HEK293T (cell line): Measurements from ENCODE around the gene SH3BP5.

Experiments
- CTCF ChIA-PET: fragments of 350-600 bp; formaldehyde crosslinking; extraction: SDS; loops from one replicate; lab custom pipeline; 2021; ENCODE audit warnings: antibody characterized with exemption, inconsistent platforms; lab: Yijun Ruan, JAX
- POLR2A ChIA-PET: fragments of 350-600 bp; formaldehyde crosslinking; extraction: SDS; loops from one replicate; lab custom pipeline; 2020; ENCODE audit warnings: antibody characterized with exemption, inconsistent platforms; lab: Yijun Ruan, JAX
- DNase-seq: peaks from one replicate; pipeline ENCODE4 v3.0.0; 2012; ENCODE audit warnings: mixed read lengths; ENCODE audit errors: extremely low spot score
- ARNT ChIP-seq: fragments of 450-650 bp; IDR thresholded peaks from 2 replicates; pipeline ENCODE4 v1.6.1; 2017; ENCODE audit warnings: mild to moderate bottlenecking
- BHLHE40 ChIP-seq: fragments of 450-650 bp; IDR thresholded peaks from 2 replicates; pipeline ENCODE4 v1.6.1; 2016; ENCODE audit warnings: mild to moderate bottlenecking, moderate library complexity, borderline replicate concordance
- CTBP1 ChIP-seq: fragments of 450-650 bp; IDR thresholded peaks from 2 replicates; pipeline ENCODE4 v1.6.1; 2016; ENCODE audit warnings: borderline replicate concordance
- ELF4 ChIP-seq: fragments of 450-650 bp; IDR thresholded peaks from 2 replicates; pipeline ENCODE4 v1.6.1; 2017; ENCODE audit warnings: antibody characterized with exemption
- FOXA1 ChIP-seq: fragments of 450-650 bp; IDR thresholded peaks from 2 replicates; pipeline ENCODE4 v1.6.1; 2016; ENCODE audit warnings: mild to moderate bottlenecking
- FOXK2 ChIP-seq: fragments of 450-650 bp; IDR thresholded peaks from 2 replicates; pipeline ENCODE4 v1.6.1; 2016; ENCODE audit warnings: mild to moderate bottlenecking
- FOXM1 ChIP-seq: fragments of 450-650 bp; IDR thresholded peaks from 2 replicates; pipeline ENCODE4 v1.6.1; 2017; ENCODE audit warnings: mild to moderate bottlenecking, borderline replicate concordance
- HDGF ChIP-seq: fragments of 450-650 bp; IDR thresholded peaks from 2 replicates; pipeline ENCODE4 v1.6.1; 2017; ENCODE audit warnings: antibody characterized with exemption, borderline replicate concordance
- L3MBTL2 ChIP-seq: fragments of 450-650 bp; conservative IDR thresholded peaks from 2 replicates; pipeline ENCODE4 v1.6.1; 2016; ENCODE audit warnings: mild to moderate bottlenecking
- LEF1 ChIP-seq: fragments of 450-650 bp; IDR thresholded peaks from 2 replicates; pipeline ENCODE4 v1.6.1; 2017; ENCODE audit warnings: mild to moderate bottlenecking, borderline replicate concordance
- NFRKB ChIP-seq: fragments of 450-650 bp; IDR thresholded peaks from 2 replicates; pipeline ENCODE4 v1.6.1; 2016; ENCODE audit warnings: mild to moderate bottlenecking, moderate library complexity
- SP1 ChIP-seq: fragments of 450-650 bp; IDR thresholded peaks from 2 replicates; pipeline ENCODE4 v1.6.1; 2017
- SUZ12 ChIP-seq: fragments of 450-650 bp; IDR thresholded peaks from 2 replicates; pipeline ENCODE4 v1.6.1; 2016; ENCODE audit warnings: mild to moderate bottlenecking
- TARDBP ChIP-seq: fragments of 450-650 bp; IDR thresholded peaks from 2 replicates; pipeline ENCODE4 v1.6.1; 2016
- ZNF384 ChIP-seq: fragments of 450-650 bp; IDR thresholded peaks from 2 replicates; pipeline ENCODE4 v1.6.1; 2016
- TF ChIP-seq, protein P1 (sequence below): fragments of 450-650 bp; IDR thresholded peaks from 2 replicates; pipeline ENCODE4 v1.6.1; 2016

Gene SH3BP5

DNA sequence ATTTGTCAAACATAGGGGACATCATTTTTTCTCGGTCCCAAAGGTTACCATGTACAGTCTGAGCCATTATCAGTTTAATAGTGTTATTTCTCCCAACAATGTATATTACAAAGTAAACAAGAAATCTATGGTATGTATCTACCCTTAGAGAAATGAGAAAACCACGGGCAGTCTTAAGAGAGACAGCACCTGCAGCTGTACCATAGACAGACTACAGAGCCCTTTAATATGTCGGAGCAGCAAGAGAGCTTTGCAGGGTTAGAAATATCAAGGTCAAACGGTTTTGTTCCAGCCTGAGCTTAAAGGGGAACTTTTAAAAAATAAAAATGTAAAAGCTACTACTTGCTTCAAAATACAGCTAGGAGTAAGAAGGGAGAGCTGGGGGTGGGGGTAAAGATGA lies 53.2 kb downstream of the SH3BP5 start:
- TF ChIP-seq LEF1 (no peak), BHLHE40 (no peak), SUZ12 (no peak), HDGF (no peak)
- TF ChIP-seq, protein P1, sequence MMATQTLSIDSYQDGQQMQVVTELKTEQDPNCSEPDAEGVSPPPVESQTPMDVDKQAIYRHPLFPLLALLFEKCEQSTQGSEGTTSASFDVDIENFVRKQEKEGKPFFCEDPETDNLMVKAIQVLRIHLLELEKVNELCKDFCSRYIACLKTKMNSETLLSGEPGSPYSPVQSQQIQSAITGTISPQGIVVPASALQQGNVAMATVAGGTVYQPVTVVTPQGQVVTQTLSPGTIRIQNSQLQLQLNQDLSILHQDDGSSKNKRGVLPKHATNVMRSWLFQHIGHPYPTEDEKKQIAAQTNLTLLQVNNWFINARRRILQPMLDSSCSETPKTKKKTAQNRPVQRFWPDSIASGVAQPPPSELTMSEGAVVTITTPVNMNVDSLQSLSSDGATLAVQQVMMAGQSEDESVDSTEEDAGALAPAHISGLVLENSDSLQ = no peak
- DNase-seq = no peak
- POLR2A ChIA-PET = no interaction called here
- CTCF ChIA-PET = interaction anchor here (2.4 kb wide), 1 partner anchor 11 kb away, joined by 10 read pairs; no protein-coding TSS in a partner anchor

DNA sequence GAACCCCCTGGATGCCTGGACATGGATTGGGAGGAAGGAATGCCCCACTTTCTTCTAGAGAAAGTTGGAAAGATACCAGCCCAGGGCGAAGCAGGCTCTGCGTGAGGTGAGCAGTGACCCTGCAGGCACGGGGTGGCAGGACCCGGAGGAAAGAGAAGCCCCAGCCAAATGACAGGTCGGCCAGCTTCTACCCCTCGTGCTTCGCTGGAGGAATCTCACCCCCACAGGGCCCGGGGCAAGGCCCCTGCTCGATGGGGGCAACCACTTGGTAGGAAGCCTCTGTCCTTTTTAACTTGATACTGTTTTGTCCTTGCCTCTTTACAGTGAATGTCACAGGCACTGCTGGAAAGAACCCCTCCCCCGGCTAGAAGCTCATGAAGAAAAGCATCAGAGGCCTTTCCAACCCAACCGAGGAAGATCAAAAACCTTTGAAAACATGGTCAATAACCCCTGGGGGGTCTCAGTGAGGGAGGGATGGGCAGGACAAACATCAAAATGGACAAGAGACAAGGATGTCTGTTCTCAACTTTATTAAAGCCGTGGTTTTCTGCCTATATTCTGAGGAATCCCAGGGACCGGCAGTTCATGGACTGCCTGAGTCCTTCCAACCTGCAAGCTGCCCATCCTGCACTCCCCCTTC lies 54.4 kb downstream of the SH3BP5 start:
- DNase-seq = no peak
- CTCF ChIA-PET = interaction anchor here (0.6 kb wide), 1 partner anchor 75 kb away, joined by 4 read pairs; no protein-coding TSS in a partner anchor
- TF ChIP-seq BHLHE40 (no peak), FOXK2 (no peak), L3MBTL2 (no peak), FOXA1 (no peak), ARNT (no peak), HDGF (no peak), SP1 (no peak), CTBP1 (no peak)
- POLR2A ChIA-PET = no interaction called here

DNA sequence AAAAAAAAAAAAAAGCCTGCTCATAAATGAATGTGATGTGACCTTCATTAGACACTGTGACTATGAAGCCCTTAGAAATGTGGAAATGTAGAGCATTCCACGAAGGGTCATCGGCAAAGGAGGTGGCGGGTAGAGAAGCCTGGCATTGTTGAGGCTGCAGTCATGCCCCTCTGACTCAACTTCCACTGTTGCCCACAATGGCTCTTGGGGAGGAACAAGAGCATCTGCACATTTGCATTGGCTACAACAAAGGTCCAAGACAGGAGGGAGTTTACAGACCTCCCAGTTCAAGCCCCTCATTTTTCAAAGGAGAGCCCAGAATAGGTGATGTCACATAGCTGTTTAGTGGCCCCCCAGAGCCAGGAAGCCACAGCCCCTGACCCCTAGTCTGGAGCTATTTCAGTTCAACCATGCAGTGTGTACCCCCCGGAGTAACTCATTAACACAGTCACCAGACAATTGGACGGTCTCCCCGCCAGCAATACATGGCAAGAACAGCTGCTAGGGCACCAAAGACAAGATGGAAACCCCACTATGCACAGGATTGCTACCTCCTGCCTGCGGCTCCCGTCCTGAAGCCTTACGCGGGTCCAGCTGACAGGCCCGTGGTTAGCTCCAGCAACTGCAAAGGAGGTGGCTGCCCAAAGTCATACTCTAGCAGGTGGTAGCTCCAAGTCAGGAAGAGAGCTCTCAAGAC lies 56.2 kb downstream of the SH3BP5 start:
- ChIA-PET CTCF (interaction anchor here (0.6 to 1.1 kb wide), 2 partner anchors 9 to 10 kb away, joined by 3 read pairs; no protein-coding TSS in a partner anchor), POLR2A (interaction anchor here (1.5 kb wide), 1 partner anchor 57 kb away, joined by 4 read pairs; the partner anchor contains the start of gene SH3BP5)
- no peak for DNase-seq
- no peak for TF ChIP-seq LEF1
- no peak for TF ChIP-seq SUZ12
- TF ChIP-seq BHLHE40 = no peak
- no peak for TF ChIP-seq FOXM1
- no peak for TF ChIP-seq FOXK2
- no peak for TF ChIP-seq ARNT
- TF ChIP-seq ZNF384 = no peak
- no peak for TF ChIP-seq ELF4
- no peak for TF ChIP-seq SP1
- TF ChIP-seq HDGF = no peak
- no peak for TF ChIP-seq TARDBP
- TF ChIP-seq CTBP1 = no peak

DNA sequence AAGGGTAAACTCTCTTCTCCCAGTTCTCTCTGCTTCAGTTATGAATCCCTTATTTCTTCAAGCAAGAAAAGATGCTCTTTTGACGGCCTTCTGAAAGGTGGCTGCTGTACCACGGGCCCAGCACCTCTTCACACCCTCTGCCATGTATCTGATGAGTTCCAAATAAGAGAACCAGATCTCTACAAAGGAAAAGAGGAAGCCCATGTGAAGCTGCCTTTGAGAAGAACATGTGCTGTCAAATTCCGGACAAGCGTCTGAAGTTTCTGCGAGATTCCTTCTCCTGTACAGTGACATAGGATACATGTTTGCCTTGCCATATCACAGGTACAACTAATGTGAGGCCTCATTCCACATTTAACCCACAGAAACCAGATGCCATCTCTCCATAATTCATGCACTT lies 59.2 kb downstream of the SH3BP5 start:
- DNase-seq = no peak
- ChIA-PET POLR2A (no interaction called here), CTCF (no interaction called here)
- TF ChIP-seq CTBP1 (no peak), FOXK2 (no peak), ZNF384 (no peak), LEF1 (no peak), HDGF (no peak), ARNT (no peak), BHLHE40 (no peak), SUZ12 (no peak), FOXM1 (no peak), NFRKB (no peak), ELF4 (no peak), L3MBTL2 (no peak), SP1 (no peak), FOXA1 (no peak), TARDBP (no peak)
- TF ChIP-seq, protein P1 = no peak

DNA sequence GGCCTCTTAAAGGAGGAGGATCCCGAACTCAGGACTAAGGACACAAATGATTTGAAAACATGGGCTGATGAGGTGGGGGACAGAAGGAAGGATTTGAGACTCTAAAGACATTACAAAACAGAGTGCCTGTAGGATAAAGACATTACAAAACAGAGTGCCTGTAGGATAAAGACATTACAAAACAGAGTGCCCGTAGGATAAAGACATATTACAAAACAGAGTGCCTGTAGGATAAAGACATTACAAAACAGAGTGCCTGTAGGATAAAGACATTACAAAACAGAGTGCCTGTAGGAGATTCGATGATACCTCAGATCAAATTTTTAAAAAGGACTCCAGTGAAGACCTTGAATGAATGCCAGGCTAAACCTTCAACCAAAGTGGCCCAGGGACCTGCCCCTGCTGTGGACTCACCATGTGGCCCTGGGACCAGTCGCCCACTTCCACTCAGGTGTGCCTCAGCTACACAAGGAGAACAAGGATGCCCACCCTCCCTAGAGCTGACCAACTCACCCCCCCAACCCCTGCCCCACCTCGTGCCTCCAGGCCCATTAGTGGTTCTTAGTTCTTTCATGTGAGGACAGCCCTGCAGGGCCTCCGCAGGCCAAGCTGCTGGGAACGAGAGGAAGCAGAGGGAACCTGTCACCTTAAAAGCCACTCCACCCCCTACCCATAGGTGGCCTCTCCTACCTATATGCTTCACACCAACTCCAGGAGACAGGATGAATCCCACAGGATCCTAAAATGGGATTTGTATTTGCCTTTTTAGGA lies 59.8 kb downstream of the SH3BP5 start:
- POLR2A ChIA-PET = no interaction called here
- TF ChIP-seq BHLHE40 = no peak
- no peak for TF ChIP-seq TARDBP
- no peak for TF ChIP-seq ELF4
- no peak for TF ChIP-seq HDGF
- TF ChIP-seq L3MBTL2 = no peak
- no peak for TF ChIP-seq ARNT
- no peak for TF ChIP-seq SUZ12
- no peak for TF ChIP-seq LEF1
- no peak for TF ChIP-seq FOXM1
- TF ChIP-seq, protein P1 = no peak
- no peak for DNase-seq
- CTCF ChIA-PET = interaction anchor here (1.2 kb wide), 1 partner anchor 164 kb away, joined by 3 read pairs; no protein-coding TSS in a partner anchor
